Neural cell (in vitro differentiated cells): ENCODE results near the gene DBX1. TPM values are rescaled to one million over a fixed set of nuclear protein-coding genes. Genes with fewer than 3 reads are reported as not detected.

ENCODE experiments used
- H2AFZ ChIP-seq: fragments of 200-600, 300-800 bp; sonication (generic), shearing (Covaris generic); 2 replicates; pipeline ENCODE4 v1.6.0; 2014; ENCODE audit warnings: low read depth, mild to moderate bottlenecking, antibody characterized with exemption, low read length, moderate library complexity
- H3F3A ChIP-seq: fragments of 200-600 bp; shearing (Covaris generic); 2 replicates; pipeline ENCODE4 v1.6.1; 2016; ENCODE audit warnings: mild to moderate bottlenecking, moderate library complexity, mixed read lengths, antibody characterized with exemption, low read length; ENCODE audit not compliant: insufficient read depth, poor library complexity, severe bottlenecking
- H3K27ac ChIP-seq: fragments of 200-600, 300-800 bp; sonication (generic), shearing (Covaris generic); 2 replicates; pipeline ENCODE4 v1.5.1; 2014; ENCODE audit warnings: mild to moderate bottlenecking, low read length, moderate library complexity
- H3K27me3 ChIP-seq: fragments of 300-800, 200-600 bp; sonication (generic), shearing (Covaris generic); 2 replicates; pipeline ENCODE4 v1.6.0; 2014; ENCODE audit warnings: mild to moderate bottlenecking, low read depth, low read length, moderate library complexity; ENCODE audit not compliant: insufficient read depth
- H3K36me3 ChIP-seq: fragments of 300-800, 200-600 bp; sonication (generic), shearing (Covaris generic); 2 replicates; pipeline ENCODE4 v1.5.1; 2014; ENCODE audit warnings: mild to moderate bottlenecking, antibody characterized with exemption, low read length, moderate library complexity; ENCODE audit not compliant: insufficient read depth
- H3K4me2 ChIP-seq: fragments of 300-800, 200-600 bp; sonication (generic), shearing (Covaris generic); 2 replicates; pipeline ENCODE4 v1.6.0; 2014; ENCODE audit warnings: mild to moderate bottlenecking, low read length
- H3K4me3 ChIP-seq: fragments of 300-800, 200-600 bp; sonication (generic), shearing (Covaris generic); 2 replicates; pipeline ENCODE4 v1.5.1; 2014; ENCODE audit warnings: mild to moderate bottlenecking, low read length, moderate library complexity
- H3K79me2 ChIP-seq: fragments of 200-600 bp; shearing (Covaris generic); replicated peaks from 2 replicates; pipeline ENCODE4 v1.6.0; 2014; ENCODE audit warnings: mild to moderate bottlenecking, low read length, moderate library complexity; ENCODE audit not compliant: insufficient read depth
- H3K9ac ChIP-seq: fragments of 300-800, 200-600 bp; sonication (generic), shearing (Covaris generic); 2 replicates; pipeline ENCODE4 v1.6.1; 2016; ENCODE audit warnings: mild to moderate bottlenecking, low read length, mixed read lengths
- H3K9me2 ChIP-seq: fragments of 200-600 bp; shearing (Covaris generic); 2 replicates; pipeline ENCODE4 v1.6.1; 2016; ENCODE audit warnings: mild to moderate bottlenecking, low read length, mixed read lengths; ENCODE audit not compliant: insufficient read depth
- H3K9me3 ChIP-seq: fragments of 200-600, 300-800 bp; sonication (generic), shearing (Covaris generic); 2 replicates; pipeline ENCODE4 v1.6.1; 2016; ENCODE audit warnings: mild to moderate bottlenecking, mixed run types, low read length, moderate library complexity, mixed read lengths
- H4K20me1 ChIP-seq: fragments of 200-600 bp; shearing (Covaris generic); 2 replicates; pipeline ENCODE4 v1.6.1; 2016; ENCODE audit warnings: mild to moderate bottlenecking, mixed run types; ENCODE audit not compliant: insufficient read depth
- CTCF ChIP-seq: fragments of 450-650 bp; IDR thresholded peaks from 2 replicates; pipeline ENCODE4 v1.5.1; 2014; ENCODE audit warnings: antibody characterized with exemption, mild to moderate bottlenecking, moderate library complexity; ENCODE audit not compliant: poor library complexity, severe bottlenecking
- EP300 ChIP-seq: fragments of 450-650 bp; conservative IDR thresholded peaks from 2 replicates; pipeline ENCODE4 v1.6.1; 2014; ENCODE audit warnings: antibody characterized with exemption, mild to moderate bottlenecking, moderate library complexity; ENCODE audit not compliant: poor library complexity, severe bottlenecking
- EZH2 ChIP-seq: fragments of 200-600, 300-800 bp; shearing (Covaris generic), sonication (generic); IDR thresholded peaks from 2 replicates; pipeline ENCODE4 v1.6.1; 2014; ENCODE audit warnings: antibody characterized with exemption, low read length, borderline replicate concordance, mild to moderate bottlenecking; ENCODE audit not compliant: insufficient read depth, poor library complexity, severe bottlenecking
- MXI1 ChIP-seq: fragments of 450-650 bp; conservative IDR thresholded peaks from 2 replicates; pipeline ENCODE4 v1.6.1; 2014; ENCODE audit warnings: antibody characterized with exemption, mild to moderate bottlenecking; ENCODE audit not compliant: poor library complexity, severe bottlenecking
- POLR2AphosphoS5 ChIP-seq: IDR thresholded peaks from 2 replicates; pipeline ENCODE4 v1.6.1; 2012
- RAD21 ChIP-seq: fragments of 450-650 bp; conservative IDR thresholded peaks from 2 replicates; pipeline ENCODE4 v1.6.1; 2014; ENCODE audit warnings: antibody characterized with exemption, mild to moderate bottlenecking, moderate library complexity
- SMC3 ChIP-seq: fragments of 450-650 bp; conservative IDR thresholded peaks from 2 replicates; pipeline ENCODE4 v1.6.1; 2014; ENCODE audit warnings: antibody characterized with exemption, mild to moderate bottlenecking, moderate library complexity; ENCODE audit not compliant: poor library complexity
- TAF1 ChIP-seq: IDR thresholded peaks from 2 replicates; pipeline ENCODE4 v1.6.1; 2012; ENCODE audit warnings: low read depth
- polyA plus RNA-seq: library from polyadenylated mRNA; depleted of rRNA; stranded (reverse); fragments of >200 nt; gene quantifications from 2 replicates; pipeline ENCODE4 v1.2.3, GENCODE V29; 2014
- TF ChIP-seq, protein P1 (sequence below): IDR thresholded peaks from 2 replicates; pipeline ENCODE4 v1.6.1; 2012; ENCODE audit warnings: borderline replicate concordance

The DBX1 gene
- polyA plus RNA-seq, 1 donor from 2014 or later = not detected

- no peak overlapping the region for H2AFZ ChIP-seq
- H4K20me1 ChIP-seq = no peaks in the 10 kb centered on the region
- no peaks in the 10 kb centered on the region for H3F3A ChIP-seq
- H3K27me3 ChIP-seq = peaks cover 36% of the 10 kb centered on the region
- H3K9me2 ChIP-seq = no peaks in the 10 kb centered on the region
- TF ChIP-seq, protein P1, sequence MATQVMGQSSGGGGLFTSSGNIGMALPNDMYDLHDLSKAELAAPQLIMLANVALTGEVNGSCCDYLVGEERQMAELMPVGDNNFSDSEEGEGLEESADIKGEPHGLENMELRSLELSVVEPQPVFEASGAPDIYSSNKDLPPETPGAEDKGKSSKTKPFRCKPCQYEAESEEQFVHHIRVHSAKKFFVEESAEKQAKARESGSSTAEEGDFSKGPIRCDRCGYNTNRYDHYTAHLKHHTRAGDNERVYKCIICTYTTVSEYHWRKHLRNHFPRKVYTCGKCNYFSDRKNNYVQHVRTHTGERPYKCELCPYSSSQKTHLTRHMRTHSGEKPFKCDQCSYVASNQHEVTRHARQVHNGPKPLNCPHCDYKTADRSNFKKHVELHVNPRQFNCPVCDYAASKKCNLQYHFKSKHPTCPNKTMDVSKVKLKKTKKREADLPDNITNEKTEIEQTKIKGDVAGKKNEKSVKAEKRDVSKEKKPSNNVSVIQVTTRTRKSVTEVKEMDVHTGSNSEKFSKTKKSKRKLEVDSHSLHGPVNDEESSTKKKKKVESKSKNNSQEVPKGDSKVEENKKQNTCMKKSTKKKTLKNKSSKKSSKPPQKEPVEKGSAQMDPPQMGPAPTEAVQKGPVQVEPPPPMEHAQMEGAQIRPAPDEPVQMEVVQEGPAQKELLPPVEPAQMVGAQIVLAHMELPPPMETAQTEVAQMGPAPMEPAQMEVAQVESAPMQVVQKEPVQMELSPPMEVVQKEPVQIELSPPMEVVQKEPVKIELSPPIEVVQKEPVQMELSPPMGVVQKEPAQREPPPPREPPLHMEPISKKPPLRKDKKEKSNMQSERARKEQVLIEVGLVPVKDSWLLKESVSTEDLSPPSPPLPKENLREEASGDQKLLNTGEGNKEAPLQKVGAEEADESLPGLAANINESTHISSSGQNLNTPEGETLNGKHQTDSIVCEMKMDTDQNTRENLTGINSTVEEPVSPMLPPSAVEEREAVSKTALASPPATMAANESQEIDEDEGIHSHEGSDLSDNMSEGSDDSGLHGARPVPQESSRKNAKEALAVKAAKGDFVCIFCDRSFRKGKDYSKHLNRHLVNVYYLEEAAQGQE = no peak
- TF ChIP-seq EZH2 (no peak), RAD21 (no peak), SMC3 (no peak), CTCF (no peak), MXI1 (no peak), TAF1 (no peak), POLR2AphosphoS5 (no peak), EP300 (no peak)
- H3K36me3 ChIP-seq = no peaks in the 10 kb centered on the region
- no peaks in the 10 kb centered on the region for H3K9me3 ChIP-seq
- H3K27ac ChIP-seq = no peak overlapping the region
- no peak overlapping the region for H3K4me2 ChIP-seq
- H3K79me2 ChIP-seq = no peaks in the 10 kb centered on the region
- no peak overlapping the region for H3K4me3 ChIP-seq
- no peak overlapping the region for H3K9ac ChIP-seq
Observed at GRCh38 chr11:20207781-20208621, 47.7 kb upstream of the DBX1 start.

- Histone ChIP-seq H3K4me2 (no peak overlapping the region), H3K9me3 (no peaks in the 10 kb centered on the region), H3K27ac (no peak overlapping the region), H3K27me3 (peaks cover 36% of the 10 kb centered on the region), H3K79me2 (no peaks in the 10 kb centered on the region), H3K9me2 (no peaks in the 10 kb centered on the region), H3K9ac (no peak overlapping the region), H3F3A (no peaks in the 10 kb centered on the region), H2AFZ (no peak overlapping the region), H3K4me3 (no peak overlapping the region), H3K36me3 (no peaks in the 10 kb centered on the region), H4K20me1 (no peaks in the 10 kb centered on the region)
- TF ChIP-seq TAF1 = no peak
- TF ChIP-seq EP300 = no peak
- no peak for TF ChIP-seq POLR2AphosphoS5
- TF ChIP-seq, protein P1 = no peak
- TF ChIP-seq EZH2 = no peak
- TF ChIP-seq CTCF = no peak
- no peak for TF ChIP-seq RAD21
- TF ChIP-seq MXI1 = no peak
- no peak for TF ChIP-seq SMC3
Observed at GRCh38 chr11:20205807-20206206, 45.5 kb upstream of the DBX1 start.
